HG03025 (cell line): ENCODE measurements around the gene SERF1A.
"Not testable (repeated sequence)": the region's sequence is repeated elsewhere in the genome, so short reads cannot be mapped to it uniquely, and the experiment has no call there.

Experiments
- ATAC-seq: cut with Tn5 transposase; IDR thresholded peaks from one replicate; pipeline ENCODE4 v1.9.1; 2021; ENCODE audit warnings: mild to moderate bottlenecking, moderate library complexity; ENCODE audit not compliant: unreplicated experiment, low FRiP score

The SERF1A gene

DNA sequence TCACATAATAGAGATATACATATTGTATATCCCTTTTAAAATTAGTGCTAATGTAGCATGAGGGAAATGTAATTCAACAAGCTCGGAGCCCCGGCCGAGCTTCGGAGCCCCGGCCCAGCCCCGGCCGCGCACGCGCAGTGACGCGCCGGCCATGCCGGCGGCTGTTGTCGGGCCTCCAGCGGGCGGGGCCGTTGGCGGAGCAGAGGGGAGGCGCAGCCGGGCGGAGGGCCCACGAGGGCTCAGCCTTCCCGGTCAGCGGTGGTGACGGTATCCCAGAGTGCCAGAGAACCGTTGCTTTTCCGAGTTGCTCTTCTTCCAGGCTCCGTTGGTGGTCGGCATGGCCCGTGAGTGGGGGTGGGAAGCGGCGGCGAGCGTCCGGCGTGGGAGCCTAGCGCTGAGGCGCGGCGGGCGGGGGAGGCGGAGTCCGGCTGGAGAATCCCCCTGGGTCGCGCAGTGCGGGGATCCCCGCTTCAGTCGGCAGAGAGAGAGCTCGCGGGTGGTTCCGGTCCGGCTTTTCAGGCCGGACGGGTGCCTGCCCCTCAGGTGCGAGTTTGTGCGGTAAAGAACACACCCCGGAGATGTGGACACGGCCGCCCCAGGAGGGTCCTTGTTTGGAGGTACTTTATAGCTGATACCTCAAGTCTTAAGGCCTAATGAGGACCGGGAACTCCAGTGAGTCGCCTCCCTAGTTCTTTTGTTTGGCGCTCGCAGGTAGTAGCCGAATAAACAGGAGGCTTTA lies at the start of gene SERF1A:
SERF1A (plus strand) TSS at position 137 of the 739 bp plus-strand sequence; CDS start at position 338, 201 bp downstream.
- ATAC-seq: peak; percentile 93

DNA sequence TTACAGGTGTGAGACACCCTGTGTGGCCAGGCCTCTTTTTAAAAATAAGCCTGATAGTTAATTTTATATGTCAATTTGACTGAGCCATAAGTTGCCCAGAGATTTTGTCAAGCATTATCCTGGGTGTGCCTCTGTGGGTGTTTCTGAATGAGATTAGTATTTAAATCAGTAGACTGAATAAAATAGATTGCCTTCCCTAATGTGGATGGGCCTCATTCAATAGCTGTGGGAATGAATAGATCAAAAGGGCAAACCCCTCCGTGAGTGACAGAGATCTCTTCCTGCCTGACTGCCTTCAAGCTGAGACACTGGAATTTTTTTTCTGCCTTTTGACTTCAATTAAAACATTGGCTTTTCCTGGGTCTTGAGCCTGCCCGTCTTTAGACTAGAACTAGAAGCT lies 33.7 kb upstream of the SERF1A start:
- not testable (repeated sequence) for ATAC-seq

DNA sequence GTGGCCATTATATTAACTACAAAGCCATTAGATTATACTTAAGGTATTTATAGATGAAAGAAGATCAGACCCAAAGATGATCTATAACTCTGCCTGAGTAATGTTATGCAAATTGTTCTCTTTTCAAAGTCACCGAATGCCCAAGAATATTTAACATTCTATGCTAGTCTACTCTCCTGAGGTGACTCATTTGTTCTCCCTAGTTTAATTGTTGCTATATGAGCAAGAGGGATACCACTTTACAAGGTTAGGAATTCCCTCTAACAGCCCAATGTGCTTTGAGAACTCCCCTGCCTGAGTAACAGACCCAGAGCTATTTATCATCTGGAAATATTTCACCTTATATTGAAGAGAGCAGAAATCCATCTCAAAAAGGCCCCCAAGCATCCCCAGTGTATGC lies 29.8 kb upstream of the SERF1A start:
- ATAC-seq: not testable (repeated sequence)

DNA sequence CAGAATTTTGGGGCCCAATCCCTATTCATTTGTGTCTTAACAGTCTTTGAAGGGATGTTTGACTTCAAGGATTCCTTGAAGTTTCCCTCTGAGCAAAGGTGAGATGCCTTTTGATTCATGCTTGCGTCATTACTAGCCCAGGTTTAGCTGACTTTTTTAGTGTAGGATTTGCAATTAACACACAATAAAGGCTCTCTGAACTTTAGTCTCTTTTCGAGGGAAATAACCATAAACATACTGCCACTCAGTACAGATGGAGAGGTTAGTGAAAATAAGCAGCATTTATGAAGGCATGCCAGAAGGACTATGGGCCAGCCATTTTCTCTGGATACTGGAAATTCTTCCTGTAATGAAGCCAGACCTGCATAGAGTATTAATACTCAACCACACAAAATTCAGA lies 4.4 kb upstream of the SERF1A start:
- not testable (repeated sequence) for ATAC-seq

DNA sequence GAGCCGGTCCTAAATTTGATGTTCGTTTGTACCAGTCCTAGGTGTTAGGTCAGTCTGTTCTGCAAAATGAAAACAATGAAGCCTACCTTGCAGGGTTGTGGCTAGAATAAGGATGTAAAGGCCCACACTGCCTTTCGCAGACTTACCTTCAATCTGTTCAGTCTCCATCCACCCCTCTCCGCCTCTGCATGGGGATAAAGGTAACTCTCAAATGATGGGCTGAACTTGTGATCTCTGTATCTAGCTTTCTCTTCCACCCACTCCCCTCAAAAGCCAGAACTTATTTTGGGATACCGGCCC lies 753 bp downstream of the SERF1A start:
- ATAC-seq: peak; percentile 15

DNA sequence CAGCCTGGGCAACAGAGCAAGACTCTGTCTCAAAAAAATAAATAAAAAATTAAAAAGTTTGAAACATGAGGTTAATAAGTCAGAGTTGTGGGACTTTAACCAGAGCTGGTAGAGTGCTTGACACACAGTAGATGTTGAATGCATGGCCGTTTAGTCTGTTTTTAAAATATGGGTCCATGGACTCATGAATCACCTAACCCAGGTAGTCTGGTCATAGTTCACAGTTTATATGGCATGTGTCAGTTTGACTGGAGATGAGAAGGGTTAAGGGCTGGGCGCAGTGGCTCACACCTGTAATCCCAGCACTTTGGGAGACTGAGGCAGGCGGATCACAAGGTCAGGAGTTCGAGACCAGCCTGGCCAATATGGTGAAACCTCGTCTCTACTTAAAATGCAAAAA lies 6.2 kb downstream of the SERF1A start:
- ATAC-seq: not testable (repeated sequence)

DNA sequence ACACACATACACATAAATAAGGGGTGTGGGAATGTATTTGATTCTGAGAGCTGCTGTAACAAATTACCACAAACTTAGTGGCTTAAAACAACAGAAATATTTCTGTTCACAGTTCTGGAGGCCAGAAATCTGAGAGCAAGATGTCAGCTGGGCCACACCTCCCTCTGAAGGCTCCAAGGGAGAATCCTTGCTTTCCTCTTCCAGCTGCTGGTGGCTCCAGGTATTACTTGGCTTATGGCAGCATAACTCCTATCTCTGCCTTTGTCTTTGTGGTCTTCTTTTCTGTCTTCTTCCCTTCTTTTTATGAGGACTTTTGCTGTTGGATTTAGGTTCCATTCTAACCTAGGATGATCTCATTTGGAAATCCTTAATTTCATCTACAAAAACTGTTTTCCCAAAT lies 16.4 kb downstream of the SERF1A start:
- ATAC-seq: not testable (repeated sequence)

DNA sequence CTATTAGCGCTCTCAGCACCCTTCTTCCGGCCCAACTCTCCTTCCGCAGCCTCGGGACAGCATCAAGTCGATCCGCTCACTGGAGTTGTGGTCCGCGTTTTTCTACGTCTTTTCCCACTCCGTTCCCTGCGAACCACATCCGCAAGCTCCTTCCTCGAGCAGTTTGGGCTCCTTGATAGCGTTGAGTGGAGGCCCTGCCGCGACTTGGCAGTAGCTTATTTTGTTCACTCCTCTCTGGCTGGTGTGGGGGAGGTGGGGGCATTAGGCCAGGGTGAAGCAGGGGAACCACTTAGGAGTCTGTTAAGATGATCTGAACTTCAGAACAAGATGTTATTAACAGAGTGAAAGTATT lies 24.7 kb downstream of the SERF1A start:
- peak; percentile 35 for ATAC-seq

DNA sequence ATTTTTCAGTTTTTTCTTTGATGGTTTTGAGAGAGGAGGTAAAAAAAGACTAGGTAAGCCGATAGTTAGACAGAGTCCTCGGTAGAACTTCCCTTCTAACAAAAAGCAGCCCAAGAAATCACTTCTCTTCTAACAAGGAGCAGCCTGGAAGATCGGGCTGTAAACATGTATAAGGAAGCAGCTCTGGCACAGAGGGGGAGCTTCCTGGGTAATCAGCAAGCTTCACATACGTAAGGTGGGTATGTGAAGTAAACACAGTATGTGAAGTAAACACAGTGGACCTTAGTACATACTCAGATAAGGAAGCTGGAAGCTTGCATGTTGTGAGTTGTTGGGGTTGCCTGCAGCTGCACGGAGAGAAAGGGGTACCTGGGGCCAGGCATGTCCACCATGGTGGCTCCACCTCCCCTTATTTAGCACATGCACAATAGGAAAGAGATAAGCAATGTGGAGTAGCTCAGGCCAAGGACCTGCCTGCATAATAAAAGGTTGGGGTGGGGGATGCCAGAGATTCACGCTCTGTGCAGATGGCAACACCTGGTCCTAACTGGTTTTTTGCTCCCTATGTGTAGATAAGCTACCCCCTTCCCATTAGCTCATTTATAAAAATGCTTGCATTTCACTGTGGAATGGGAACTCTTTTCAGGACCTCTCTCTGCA lies 31.4 kb downstream of the SERF1A start:
- ATAC-seq: not testable (repeated sequence)

DNA sequence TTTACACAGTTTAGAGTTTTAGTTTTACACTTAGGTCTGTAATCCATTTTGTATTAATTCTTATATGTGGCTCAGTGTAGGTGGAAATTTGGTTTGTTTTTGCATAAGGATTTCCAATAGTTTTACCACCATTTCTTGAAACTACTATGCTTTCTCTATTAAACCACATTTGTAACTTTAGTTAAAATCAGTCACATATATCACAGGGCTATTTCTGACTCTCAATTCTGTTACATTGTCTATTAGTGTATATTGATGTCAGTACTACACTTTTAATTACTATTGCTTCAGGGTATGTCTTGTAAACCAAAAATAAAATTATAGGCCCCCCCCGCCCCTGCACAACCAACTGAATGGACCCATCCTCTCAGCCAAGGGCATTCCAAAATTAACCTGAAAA lies 32.1 kb downstream of the SERF1A start:
- not testable (repeated sequence) for ATAC-seq

DNA sequence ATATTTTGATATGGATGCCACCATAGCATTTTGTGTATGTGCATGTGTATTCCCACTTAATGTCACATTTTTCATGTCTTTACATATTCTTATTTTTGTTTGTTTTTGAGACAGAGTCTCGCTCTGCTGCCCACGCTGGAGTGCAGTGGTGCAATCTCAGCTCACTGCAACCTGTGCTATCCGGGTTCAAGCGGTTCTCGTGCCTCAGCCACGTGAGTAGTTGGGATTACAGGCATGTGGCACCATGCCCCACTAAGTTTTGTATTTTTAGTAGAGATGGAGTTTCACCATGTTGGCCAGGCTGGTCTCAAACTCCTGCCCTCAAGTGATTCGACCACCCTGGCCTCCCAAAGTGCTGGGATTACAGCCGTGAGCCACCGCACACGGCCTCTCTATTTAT lies 52.6 kb downstream of the SERF1A start:
- ATAC-seq: not testable (repeated sequence)
